Measurements from ENCODE around the gene GCC2. TPM values are rescaled to one million over a fixed set of nuclear protein-coding genes. Genes with fewer than 3 reads are reported as not detected.

The GCC2 gene
- total and polyA plus RNA-seq, 2 of the 13 experiments (the other 11 are each of a cell fraction or from before 2014, with no cell fraction given): 17.6 to 22.5 TPM

- Histone ChIP-seq H3K27ac (ENCODE audit: extremely low read length, insufficient read depth, low read length) (no peak overlapping the region), H3K9me3 (ENCODE audit: low read length) (no peaks in the 10 kb centered on the region), H3K4me2 (ENCODE audit: low read depth, low read length) (no peak overlapping the region), H2AFZ (ENCODE audit: low read length) (no peak overlapping the region), H3K9ac (ENCODE audit: insufficient read depth, low read depth, low read length) (no peak overlapping the region), H3K36me3 (replicated peaks in 1 of 2; ENCODE audit: control insufficient read depth in 1 of 2, insufficient read depth in 2 of 2, low read length in 2 of 2) (no peaks in the 10 kb centered on the region), H3K27me3 (ENCODE audit: control insufficient read depth in 1 of 2, insufficient read depth in 2 of 2, low read length in 2 of 2) (no peaks in the 10 kb centered on the region), H3K4me3 (replicated peaks in 1 of 3; ENCODE audit: insufficient read depth in 1 of 3, low read depth in 2 of 3, low read length in 3 of 3) (no peak overlapping the region), H4K20me1 (ENCODE audit: insufficient read depth, low read length) (no peaks in the 10 kb centered on the region), H3K4me1 (ENCODE audit: insufficient read depth, low read length) (peaks cover 24% of the 10 kb centered on the region), H3K79me2 (ENCODE audit: insufficient read depth, low read length) (no peaks in the 10 kb centered on the region)
- FAIRE-seq: no peak
- TF ChIP-seq DZIP1 (CRISPR knock-in tag; IDR thresholded peaks at IDR 0.05) (no peak), PRDM10 (CRISPR knock-in tag; IDR thresholded peaks at IDR 0.05; ENCODE audit: low read depth) (no peak)
- DNase-seq (ENCODE audit: low spot score): peak; percentile 12
- ChIA-PET CTCF (ENCODE audit: low intra/inter-chr PET ratio, low total read pairs) (no interaction called here), POLR2A (no interaction called here)
- intact Hi-C loops (cut with micrococcal nuclease; ENCODE audit: unreplicated experiment) (no loop called here), in situ Hi-C loops (cut with HindIII; ENCODE audit: extremely low pct_ligation_motif_present, low pct_unique_long_range_greater_than_20kb) (no loop called here)
- 48% methylated on average over 3 of the region's 3 CpGs for WGBS (ENCODE audit: low lambda C conversion rate)
- no TSS peak for BruUV-seq (replicated peaks)
- ATAC-seq: no peak
Measured at GRCh38 chr2:108414256-108414876, 34.6 kb upstream of the GCC2 start.
